GM18907 (cell line): Measurements from ENCODE around the gene MLLT1.

Experiments used
- ATAC-seq: cut with Tn5 transposase; IDR thresholded peaks from one replicate; pipeline ENCODE4 v1.9.1; 2021; ENCODE audit warnings: mild to moderate bottlenecking, moderate library complexity; ENCODE audit not compliant: unreplicated experiment

The MLLT1 gene

DNA sequence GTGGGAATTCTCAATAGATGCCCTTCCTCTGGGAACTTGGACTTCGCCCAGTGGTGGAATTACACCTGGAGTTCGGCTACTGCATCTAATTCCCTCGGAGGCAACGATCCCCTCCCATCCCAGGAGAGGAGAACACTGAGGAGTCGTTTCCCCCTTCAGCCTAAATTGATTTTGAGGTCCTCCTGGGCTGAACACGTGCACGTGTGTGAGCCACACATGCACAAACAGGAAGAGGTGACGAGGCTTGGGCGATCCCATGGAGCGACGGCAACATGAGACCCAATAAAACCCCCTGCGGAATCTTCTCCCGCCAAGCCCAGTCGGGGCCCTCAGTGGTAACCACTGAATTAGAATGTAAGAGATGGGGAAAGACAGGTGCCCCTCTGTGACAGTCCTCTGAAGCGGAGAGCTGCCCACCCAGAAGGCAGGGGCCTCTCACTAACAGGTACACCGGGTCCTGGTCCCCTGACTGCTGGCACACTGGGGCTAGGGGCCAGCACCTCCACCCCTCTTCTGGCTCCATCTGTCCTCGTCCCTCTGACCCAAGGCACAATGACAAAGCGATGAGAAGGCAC is 4.5 kb downstream of the MLLT1 start:
- no peak for ATAC-seq

DNA sequence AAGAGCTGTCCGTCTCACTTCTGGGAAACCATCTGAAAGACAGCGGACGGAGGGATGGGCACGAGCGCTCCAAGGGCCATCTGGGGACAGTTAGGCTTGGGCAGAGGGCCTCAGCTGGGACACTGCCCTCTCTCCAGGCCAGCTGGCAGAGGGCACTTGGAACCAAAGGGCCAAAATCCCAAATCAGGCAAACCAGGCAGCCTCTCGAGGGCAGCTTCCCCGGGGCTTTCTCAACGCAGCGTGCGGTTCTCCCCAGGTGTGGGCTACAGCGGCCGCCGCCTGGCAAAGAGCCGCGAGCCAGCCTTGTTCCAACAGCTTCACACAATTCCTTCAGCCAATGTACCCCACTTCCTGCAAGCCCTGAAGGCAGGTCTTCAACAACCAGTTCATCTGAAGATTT is 5.0 kb downstream of the MLLT1 start:
- ATAC-seq, result no peak

GRCh38 chr19:6273701-6274601 is 5.8 kb downstream of the MLLT1 start:
- ATAC-seq, result no peak

- ATAC-seq, result no peak
These were observed 6.7 kb downstream of the MLLT1 start for GRCh38 chr19:6272913-6273600.

- no peak for ATAC-seq
These were observed 7.4 kb downstream of the MLLT1 start for GRCh38 chr19:6272411-6272791.

DNA sequence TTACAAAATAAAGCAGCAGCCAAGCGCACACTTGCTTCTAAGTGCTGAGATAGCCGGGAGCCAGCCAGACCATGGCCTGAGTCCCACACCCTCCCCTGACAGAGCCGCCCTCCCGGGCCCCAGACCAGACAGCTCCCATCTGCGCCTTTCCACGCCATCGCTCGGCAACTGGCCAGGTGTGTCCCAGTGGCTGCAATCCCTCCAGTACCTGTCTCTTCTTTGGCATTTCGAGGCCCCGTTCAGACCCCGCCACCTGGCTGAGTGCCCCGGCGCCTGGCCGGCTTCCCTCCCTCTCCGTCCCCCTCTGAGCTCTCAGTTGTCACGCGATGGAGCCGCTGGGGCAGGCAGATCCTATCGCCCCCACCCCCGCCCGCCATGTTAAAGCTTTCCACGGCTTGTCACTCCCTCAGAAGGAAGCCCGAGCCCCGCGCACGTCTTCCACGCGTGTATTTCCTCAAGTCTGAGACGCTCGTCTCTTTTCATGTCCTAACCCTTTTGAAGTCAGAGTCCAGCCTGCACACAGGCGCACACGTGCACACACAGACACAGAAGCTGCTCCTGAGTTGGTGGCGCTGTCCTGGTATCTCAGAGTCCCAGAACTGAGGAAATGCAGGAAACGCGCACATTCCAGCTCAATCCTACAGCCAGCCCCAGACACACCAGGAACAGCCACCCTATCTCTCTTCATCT is 7.9 kb downstream of the MLLT1 start:
- no peak for ATAC-seq

DNA sequence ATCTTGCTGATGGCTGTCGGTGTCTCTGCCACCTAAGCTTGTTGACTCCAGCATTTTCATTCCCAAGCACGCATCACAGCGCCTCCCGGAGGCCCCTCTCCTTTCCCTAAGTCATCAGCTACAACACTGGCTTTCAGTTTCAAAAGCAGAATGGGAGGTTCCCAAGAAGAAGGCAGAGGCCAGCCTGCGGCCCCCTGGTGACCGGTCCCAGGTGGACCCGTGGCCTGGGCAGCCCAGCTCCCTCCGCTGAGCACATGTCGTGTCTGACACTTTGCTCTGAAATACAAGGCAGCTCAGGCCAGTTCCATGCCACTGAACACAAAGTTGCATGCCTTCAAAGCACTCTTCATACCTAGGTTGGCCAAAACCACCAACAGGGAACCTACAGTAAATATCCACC is 8.5 kb downstream of the MLLT1 start:
- no peak for ATAC-seq

GRCh38 chr19:6270822-6271221 is 9.0 kb downstream of the MLLT1 start:
- ATAC-seq, result no peak

- ATAC-seq, result no peak
These were observed 9.6 kb downstream of the MLLT1 start for GRCh38 chr19:6270076-6270745.

- no peak for ATAC-seq
These were observed 10.5 kb downstream of the MLLT1 start for GRCh38 chr19:6269101-6269886.

DNA sequence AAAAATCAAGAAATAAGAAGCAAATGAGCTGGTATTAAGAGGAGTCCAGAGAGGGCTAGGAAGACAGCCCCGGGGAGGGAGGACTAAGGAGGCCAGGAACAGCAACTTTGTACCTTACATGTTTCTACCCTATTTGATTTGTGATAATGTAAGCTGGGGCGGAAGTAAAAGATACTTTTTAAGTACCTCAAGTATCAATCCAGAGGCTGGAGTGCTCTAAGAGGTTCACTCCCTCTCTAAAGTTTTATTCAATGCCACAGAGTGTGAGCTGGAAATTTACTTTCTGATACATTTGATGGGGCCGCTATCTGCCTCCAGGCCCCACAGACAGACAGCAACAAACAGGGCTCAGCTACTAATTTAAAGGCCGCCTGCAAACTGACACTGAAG is 11.4 kb downstream of the MLLT1 start:
- ATAC-seq, result no peak

DNA sequence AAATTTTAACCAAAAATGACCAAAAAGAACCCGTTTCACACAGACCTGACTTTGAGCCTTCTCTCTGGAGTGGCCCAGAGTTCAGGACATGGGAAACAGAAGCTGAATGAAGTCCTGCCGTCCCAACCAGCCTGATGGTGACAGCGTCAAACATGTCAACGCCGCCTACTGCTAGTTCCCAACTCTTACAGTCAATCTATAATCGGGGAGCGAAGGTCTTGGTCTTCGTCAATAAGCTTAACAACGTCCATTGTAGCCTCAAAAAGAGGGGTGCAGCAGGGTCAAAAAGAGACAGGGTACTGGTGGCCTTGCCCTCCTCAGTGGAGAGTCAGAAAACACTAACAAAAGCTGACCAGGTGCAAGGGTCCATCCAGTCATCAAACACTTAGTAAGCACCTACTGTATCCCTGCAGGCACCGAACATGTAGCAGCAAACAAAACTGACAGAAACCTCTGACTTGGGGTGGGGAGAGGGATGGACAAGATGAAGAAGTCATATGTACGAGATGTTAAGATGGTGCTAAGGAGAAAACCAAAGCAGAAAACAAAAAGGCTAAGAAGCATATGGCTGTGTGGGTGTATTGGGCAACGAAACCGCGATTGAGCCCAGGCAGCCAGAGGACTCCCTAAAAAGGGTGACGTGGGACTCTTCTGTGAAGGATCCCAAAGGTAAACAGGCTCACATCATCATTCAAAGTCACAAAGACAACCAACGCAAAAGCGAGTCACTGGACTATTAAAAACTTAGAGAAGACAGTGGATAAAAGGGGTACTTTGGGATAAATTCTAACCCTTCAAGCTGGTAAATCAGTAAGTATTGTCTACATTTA is 12.0 kb downstream of the MLLT1 start:
- ATAC-seq, result no peak

GRCh38 chr19:6264803-6265202 is 15.0 kb downstream of the MLLT1 start:
- no peak for ATAC-seq

- no peak for ATAC-seq
These were observed 15.9 kb downstream of the MLLT1 start for GRCh38 chr19:6263735-6264444.

DNA sequence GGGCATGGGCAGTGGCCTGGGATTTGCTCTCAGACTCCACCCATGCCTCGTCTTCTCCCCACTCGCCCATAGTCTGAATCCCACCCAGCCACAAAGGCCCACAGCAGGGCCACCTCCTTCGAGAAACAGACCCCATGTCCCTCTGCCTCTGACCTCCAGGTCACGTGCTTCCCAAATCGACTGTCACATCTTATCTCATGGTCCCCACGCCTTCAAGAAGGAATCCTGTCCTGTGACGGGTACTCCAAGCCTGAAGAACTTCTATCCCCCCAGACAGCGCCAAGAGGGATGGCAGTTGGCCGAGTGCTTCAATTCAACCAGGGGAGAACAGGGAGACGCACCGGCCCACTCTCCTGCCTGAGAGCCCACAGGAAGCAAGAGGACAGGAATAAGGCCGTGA is 16.5 kb downstream of the MLLT1 start:
- ATAC-seq, result no peak

DNA sequence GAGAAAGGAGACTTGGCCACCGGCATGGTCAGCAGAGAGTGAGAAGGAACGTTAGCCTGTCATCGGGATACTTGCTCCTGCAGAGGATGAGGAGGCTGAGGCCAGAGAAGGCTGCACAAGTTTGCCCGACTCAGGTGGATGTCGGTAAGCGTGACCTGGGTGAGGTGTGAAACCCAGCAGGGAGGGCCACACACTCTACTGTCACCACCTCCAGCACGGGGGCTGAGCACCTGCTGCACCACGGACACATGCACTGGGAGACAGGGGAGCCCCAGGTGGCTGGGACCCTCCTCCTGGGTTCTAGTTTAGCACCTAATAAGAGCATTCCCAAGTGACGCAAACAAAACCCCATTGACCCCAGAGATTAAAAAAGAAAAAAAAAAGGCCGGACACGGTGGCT is 17.3 kb downstream of the MLLT1 start:
- ATAC-seq, result no peak

DNA sequence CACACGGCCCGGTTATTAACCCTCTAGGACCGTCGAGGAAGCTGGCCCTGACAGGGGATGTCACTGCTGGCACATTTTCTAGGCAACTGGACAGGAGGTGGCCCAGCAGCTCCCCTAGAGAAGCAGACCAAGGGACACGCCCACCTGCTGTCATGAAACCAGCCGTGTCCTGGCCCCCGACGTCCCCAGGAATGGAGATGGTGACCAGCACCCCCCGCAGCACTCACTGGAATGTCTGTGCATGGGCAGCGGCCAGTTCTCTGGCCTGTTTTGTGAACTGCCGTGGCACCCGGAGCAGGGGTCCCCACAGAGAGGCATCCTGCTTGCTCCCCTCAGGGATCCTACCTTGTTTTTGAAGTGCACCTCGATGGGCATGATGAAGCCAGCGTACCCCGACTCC is 17.9 kb downstream of the MLLT1 start:
- ATAC-seq, result no peak

GRCh38 chr19:6260912-6261650 is 18.7 kb downstream of the MLLT1 start:
- no peak for ATAC-seq
